A549 (cell line): ENCODE results near the gene ZSCAN29. TPM values are rescaled to one million over a fixed set of nuclear protein-coding genes. Genes with fewer than 3 reads are reported as not detected.

Experiments used
- ATAC-seq, 2 experiments: fragments of 200-7000 bp in 1 of 2; fragments of >200 bp in 1 of 2; cut with Nextera tagmentation in 1 of 2; cut with Tn5 transposase in 1 of 2; 3 replicates each; pipeline versions ENCODE4 v1.8.0 to v1.9.1; 2018 to 2020; ENCODE audit warnings: mild to moderate bottlenecking in 1 of 2, moderate library complexity in 1 of 2
- CTCF ChIA-PET: fragments of 300-600 bp; sonication (Branson Sonifier 250); formaldehyde crosslinking; extraction: SDS; loops from one replicate; lab custom pipeline; 2021; ENCODE audit warnings: antibody characterized with exemption, inconsistent platforms; lab: Yijun Ruan, JAX
- POLR2A ChIA-PET: fragments of 350-600 bp; formaldehyde crosslinking; extraction: SDS; loops from one replicate; lab custom pipeline; 2021; ENCODE audit warnings: antibody characterized with exemption, inconsistent platforms; lab: Yijun Ruan, JAX
- DNase-seq, 2 experiments: peaks; one replicate each; pipeline versions ENCODE4 v3.0.0 to v3.0.0-alpha.2; 2011 to 2016; ENCODE audit warnings: low read depth in 1 of 2, low spot score in 1 of 2
- FAIRE-seq: peaks from 2 replicates; lab custom pipeline; 2011; peaks lifted over from hg19 to GRCh38; lab: Jason Lieb, UNC
- H3K27ac ChIP-seq, 2 experiments: fragments of >200 bp; sonication (Bioruptor Twin); formaldehyde crosslinking; 3 replicates each; pipeline ENCODE4 v1.5.1; 2016 to 2017
- H3K4me1 ChIP-seq: fragments of >200 bp; sonication (Bioruptor Twin); formaldehyde crosslinking; 3 replicates; pipeline ENCODE4 v1.6.1; 2016
- H3K4me2 ChIP-seq: fragments of >200 bp; sonication (Bioruptor Twin); formaldehyde crosslinking; 3 replicates; pipeline ENCODE4 v1.6.1; 2016
- H3K4me3 ChIP-seq: fragments of >200 bp; sonication (Bioruptor Twin); formaldehyde crosslinking; 3 replicates; pipeline ENCODE4 v1.5.1; 2016
- H3K9me3 ChIP-seq: fragments of >200 bp; sonication (Bioruptor Twin); formaldehyde crosslinking; 3 replicates; pipeline ENCODE4 v1.6.1; 2016
- BHLHE40 ChIP-seq: IDR thresholded peaks from 2 replicates; pipeline ENCODE4 v1.6.1; 2012; ENCODE audit warnings: low read depth, low read length, inconsistent platforms
- CEBPB ChIP-seq, 2 experiments: fragments of >200 bp in 1 of 2; sonication (Bioruptor Twin) in 1 of 2; formaldehyde crosslinking in 1 of 2; IDR thresholded peaks; 2 replicates each; pipeline ENCODE4 v1.6.1; 2012 to 2016
- CHD4 ChIP-seq: fragments of 200-600 bp; sonication (generic); IDR thresholded peaks from 2 replicates; pipeline ENCODE4 v1.6.1; 2016; ENCODE audit warnings: antibody characterized with exemption, mild to moderate bottlenecking, borderline replicate concordance
- EHF ChIP-seq: fragments of 250-450 bp; sonication (Bioruptor Pico); IDR thresholded peaks from 2 replicates; pipeline ENCODE4 v1.5.0; 2020; ENCODE audit warnings: mild to moderate bottlenecking
- EP300 ChIP-seq, 2 experiments: fragments of >200 bp; sonication (Bioruptor Twin); formaldehyde crosslinking; IDR thresholded peaks; 2 replicates in 1 of 2; 3 replicates in 1 of 2; pipeline ENCODE4 v1.6.1; 2016 to 2017
- FOXS1 ChIP-seq: fragments of 250-450 bp; sonication (Bioruptor Pico); IDR thresholded peaks from 2 replicates; pipeline ENCODE4 v1.5.0; 2020; ENCODE audit warnings: mild to moderate bottlenecking, moderate library complexity
- HEYL ChIP-seq: fragments of 250-450 bp; sonication (Bioruptor Pico); IDR thresholded peaks from 2 replicates; pipeline ENCODE4 v1.8.0; 2021; ENCODE audit warnings: mild to moderate bottlenecking, moderate library complexity
- HMGXB4 ChIP-seq: fragments of 250-450 bp; sonication (Bioruptor Pico); IDR thresholded peaks from 2 replicates; pipeline ENCODE4 v1.5.0; 2021; ENCODE audit warnings: mild to moderate bottlenecking, moderate library complexity, borderline replicate concordance
- HOXA7 ChIP-seq: fragments of 250-450 bp; sonication (Bioruptor Pico); IDR thresholded peaks from 2 replicates; pipeline ENCODE4 v1.5.0; 2020; ENCODE audit warnings: mild to moderate bottlenecking, moderate library complexity
- HOXB13 ChIP-seq: fragments of 250-450 bp; sonication (Bioruptor Pico); IDR thresholded peaks from 2 replicates; pipeline ENCODE4 v1.5.0; 2020; ENCODE audit warnings: low read depth, mild to moderate bottlenecking, moderate library complexity
- HOXB5 ChIP-seq: fragments of 250-450 bp; sonication (Bioruptor Pico); IDR thresholded peaks from 2 replicates; pipeline ENCODE4 v1.5.0; 2020; ENCODE audit warnings: mild to moderate bottlenecking, moderate library complexity
- JUN ChIP-seq, 2 experiments: fragments of >200 bp; sonication (Bioruptor Twin); formaldehyde crosslinking; IDR thresholded peaks; 2 replicates in 1 of 2; 3 replicates in 1 of 2; pipeline ENCODE4 v1.6.1; 2016 to 2017
- JUNB ChIP-seq: fragments of >200 bp; sonication (Bioruptor Twin); formaldehyde crosslinking; IDR thresholded peaks from 2 replicates; pipeline ENCODE4 v1.6.1; 2016
- KDM1A ChIP-seq: fragments of 200-600 bp; sonication (generic); IDR thresholded peaks from 2 replicates; pipeline ENCODE4 v1.6.1; 2016; ENCODE audit warnings: low read depth, mild to moderate bottlenecking
- MAFK ChIP-seq: fragments of 450-650 bp; IDR thresholded peaks from 2 replicates; pipeline ENCODE4 v1.6.1; 2014; ENCODE audit not compliant: partially characterized antibody
- MAX ChIP-seq: IDR thresholded peaks from 2 replicates; pipeline ENCODE4 v1.6.1; 2012
- NFE2L2 ChIP-seq: fragments of 150-350 bp; conservative IDR thresholded peaks from 2 replicates; pipeline ENCODE4 v1.6.1; 2014; ENCODE audit warnings: low read length
- NR3C1 ChIP-seq: fragments of >200 bp; sonication (Bioruptor Twin); formaldehyde crosslinking; IDR thresholded peaks from 3 replicates; pipeline ENCODE4 v1.6.1; 2017
- PHF8 ChIP-seq: fragments of 200-600 bp; sonication (generic); IDR thresholded peaks from 2 replicates; pipeline ENCODE4 v1.6.1; 2016; ENCODE audit warnings: low read depth, mild to moderate bottlenecking, antibody characterized with exemption, moderate library complexity, borderline replicate concordance
- POLR2A ChIP-seq: IDR thresholded peaks from 2 replicates; pipeline ENCODE4 v1.6.1; 2012; ENCODE audit warnings: mild to moderate bottlenecking, low read length
- POLR2AphosphoS2 ChIP-seq: conservative IDR thresholded peaks from 2 replicates; pipeline ENCODE4 v1.6.1; 2012; ENCODE audit warnings: low read length, improper control_type of control experiment, inconsistent platforms
- RAD21 ChIP-seq, 2 experiments: fragments of >200 bp in 1 of 2; sonication (Bioruptor Twin) in 1 of 2; formaldehyde crosslinking in 1 of 2; IDR thresholded peaks in 1 of 2; conservative IDR thresholded peaks in 1 of 2; 2 replicates in 1 of 2; 3 replicates in 1 of 2; pipeline ENCODE4 v1.6.1; 2012 to 2018; ENCODE audit warnings: inconsistent platforms in 1 of 2
- RCOR1 ChIP-seq: fragments of 150-350 bp; IDR thresholded peaks from 2 replicates; pipeline ENCODE4 v1.6.1; 2014; ENCODE audit warnings: antibody characterized with exemption, low read length, low read depth
- REST ChIP-seq: fragments of 200-600 bp; sonication (generic); IDR thresholded peaks from 2 replicates; pipeline ENCODE4 v1.6.1; 2016; ENCODE audit warnings: antibody characterized with exemption, mild to moderate bottlenecking, moderate library complexity
- RFX5 ChIP-seq: fragments of 450-650 bp; IDR thresholded peaks from 2 replicates; pipeline ENCODE4 v1.7.1; 2014; ENCODE audit warnings: antibody characterized with exemption, mild to moderate bottlenecking, moderate library complexity
- ZC3H11A ChIP-seq: fragments of 450-650 bp; IDR thresholded peaks from 2 replicates; pipeline ENCODE4 v1.6.1; 2014; ENCODE audit warnings: antibody characterized with exemption, mild to moderate bottlenecking
- ZFP36 ChIP-seq: fragments of 450-650 bp; IDR thresholded peaks from 2 replicates; pipeline ENCODE4 v1.6.1; 2014; ENCODE audit warnings: borderline replicate concordance; ENCODE audit not compliant: partially characterized antibody
- WGBS: methylation state at CpG from one replicate; pipeline ENCODE4 v1.1.6; 2017; ENCODE audit errors: missing lambda C conversion rate; 5-methylcytosine and 5-hydroxymethylcytosine counted together
- polyA plus RNA-seq, 4 experiments: library from polyadenylated mRNA; depleted of rRNA in 3 of 4; stranded (reverse); fragments of >200 nt; fragmentation: RNase III in 1 of 4; extraction: RNeasy Plus Mini Kit Qiagen cat#74134 plus additional on column Dnase treatment in 1 of 4; gene quantifications; 2 replicates in 3 of 4; 3 replicates in 1 of 4; pipeline ENCODE4 v1.2.3, GENCODE V29; 2011 to 2017
- TF ChIP-seq, protein P1 (sequence below): fragments of 450-650 bp; IDR thresholded peaks from 2 replicates; pipeline ENCODE4 v1.6.1; 2014; ENCODE audit warnings: antibody characterized with exemption

ZSCAN29 gene
- polyA plus RNA-seq, 2 of the 4 experiments (the other 2 are of a cell fraction): 10.7 to 14.4 TPM

GRCh38 chr15:43408789-43409188 is 37.9 kb upstream of the ZSCAN29 start:
- Histone ChIP-seq H3K27ac (no peak overlapping the region), H3K9me3 (no peaks in the 10 kb centered on the region), H3K4me3 (no peak overlapping the region), H3K4me1 (peaks cover 7% of the 10 kb centered on the region; the same call in 2 of the 3 replicates), H3K4me2 (no peak overlapping the region)
- FAIRE-seq: no peak
- ATAC-seq: no peak
- DNase-seq: no peak
- ChIA-PET CTCF (no interaction called here), POLR2A (no interaction called here)
- TF ChIP-seq NR3C1: no peak
- TF ChIP-seq RAD21 (conservative IDR thresholded peaks at IDR 0.05 in 1 of 2, IDR thresholded peaks at IDR 0.05 in 1 of 2): no peak
- no peak for TF ChIP-seq HOXA7 (CRISPR knock-in tag)
- TF ChIP-seq PHF8: no peak
- no peak for TF ChIP-seq MAX
- no peak for TF ChIP-seq HOXB13
- TF ChIP-seq, protein P1, sequence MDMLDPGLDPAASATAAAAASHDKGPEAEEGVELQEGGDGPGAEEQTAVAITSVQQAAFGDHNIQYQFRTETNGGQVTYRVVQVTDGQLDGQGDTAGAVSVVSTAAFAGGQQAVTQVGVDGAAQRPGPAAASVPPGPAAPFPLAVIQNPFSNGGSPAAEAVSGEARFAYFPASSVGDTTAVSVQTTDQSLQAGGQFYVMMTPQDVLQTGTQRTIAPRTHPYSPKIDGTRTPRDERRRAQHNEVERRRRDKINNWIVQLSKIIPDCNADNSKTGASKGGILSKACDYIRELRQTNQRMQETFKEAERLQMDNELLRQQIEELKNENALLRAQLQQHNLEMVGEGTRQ: no peak
- TF ChIP-seq CHD4: no peak
- no peak for TF ChIP-seq JUNB
- no peak for TF ChIP-seq RFX5
- TF ChIP-seq KDM1A: no peak
- no peak for TF ChIP-seq POLR2AphosphoS2
- no peak for TF ChIP-seq CEBPB (IDR thresholded peaks at IDR 0.05)
- 85% methylated on average over 3 of the region's 4 CpGs for WGBS

DNA sequence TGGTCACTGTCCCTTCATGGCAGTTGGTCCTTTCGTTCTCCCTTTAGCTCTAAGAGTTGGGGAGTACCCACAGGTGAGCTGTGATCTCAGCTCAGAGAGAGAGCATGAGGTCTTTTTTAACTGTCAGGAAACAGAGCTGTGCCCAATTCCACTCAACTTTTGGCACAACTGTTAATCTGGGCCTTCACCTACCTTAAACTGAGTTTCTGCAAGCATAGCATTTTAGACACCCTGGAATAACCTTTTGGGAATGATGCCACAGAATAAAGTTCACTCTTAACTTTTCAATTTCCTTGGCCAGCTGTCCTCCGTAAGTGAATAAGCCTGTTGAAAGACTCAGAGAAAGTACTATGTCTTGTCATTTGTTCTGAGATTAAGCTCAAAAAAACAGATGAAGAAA is 36.0 kb upstream of the ZSCAN29 start:
- TF ChIP-seq ZFP36: no peak
- TF ChIP-seq MAFK: peak; percentile 40
- no peak for FAIRE-seq
- Histone ChIP-seq H3K4me2 (no peak overlapping the region), H3K27ac (no peak overlapping the region), H3K4me1 (peaks cover 7% of the 10 kb centered on the region; the same call in 2 of the 3 replicates), H3K9me3 (no peaks in the 10 kb centered on the region), H3K4me3 (no peak overlapping the region)
- no peak for DNase-seq
- no peak for ATAC-seq
- ChIA-PET POLR2A (no interaction called here), CTCF (interaction anchor here (0.7 kb wide), 1 partner anchor 9 kb away, joined by 3 read pairs; no protein-coding TSS in a partner anchor)
- 89% methylated on average over 2 of the region's 2 CpGs for WGBS

DNA sequence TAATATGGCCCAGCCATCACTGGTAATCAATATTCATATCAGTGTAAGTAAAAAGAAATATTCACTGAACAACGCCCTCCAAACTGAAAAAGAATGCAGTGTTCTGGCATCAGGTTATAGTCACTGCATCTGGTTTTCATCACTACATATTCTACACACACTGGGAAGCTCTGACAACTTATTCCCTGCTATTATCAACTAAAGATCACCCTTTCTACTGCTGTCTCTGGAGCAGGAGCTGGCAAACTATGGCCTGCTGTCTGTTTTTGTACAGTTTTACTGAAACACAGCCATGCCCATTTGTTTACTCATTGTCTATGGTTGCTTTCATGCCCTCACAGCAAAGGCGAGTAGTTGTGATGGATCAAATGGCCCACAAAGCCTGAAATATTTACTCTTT is 35.3 kb upstream of the ZSCAN29 start:
- ChIA-PET CTCF (interaction anchor here (0.6 kb wide), 1 partner anchor 146 kb away, joined by 3 read pairs; no protein-coding TSS in a partner anchor), POLR2A (no interaction called here)
- no peak overlapping the region for H3K27ac ChIP-seq
- 75% methylated on average over 2 of the region's 2 CpGs for WGBS
- H3K4me1 ChIP-seq: peaks cover 6% of the 10 kb centered on the region; the same call in 2 of the 3 replicates
- H3K4me2 ChIP-seq: no peak overlapping the region
- FAIRE-seq (no peak), DNase-seq (no peak), ATAC-seq (no peak)
- no peak overlapping the region for H3K4me3 ChIP-seq
- TF ChIP-seq ZFP36 (no peak), EP300 (IDR thresholded peaks at IDR 0.05) (no peak), EHF (no peak), CHD4 (no peak), NFE2L2 (no peak)
- no peaks in the 10 kb centered on the region for H3K9me3 ChIP-seq

GRCh38 chr15:43404130-43404529 is 33.3 kb upstream of the ZSCAN29 start:
- H3K9me3 ChIP-seq: no peaks in the 10 kb centered on the region
- no peak overlapping the region for H3K4me2 ChIP-seq
- H3K4me3 ChIP-seq: no peak overlapping the region
- H3K27ac ChIP-seq: no peak overlapping the region
- DNase-seq (no peak), FAIRE-seq (no peak), ATAC-seq (no peak)
- CTCF ChIA-PET: no interaction called here
- POLR2A ChIA-PET: no interaction called here
- WGBS: 88% methylated on average over 5 of the region's 5 CpGs
- no peaks in the 10 kb centered on the region for H3K4me1 ChIP-seq
- no peak for TF ChIP-seq POLR2A
- no peak for TF ChIP-seq REST
- TF ChIP-seq KDM1A: no peak
- TF ChIP-seq HOXA7 (CRISPR knock-in tag): no peak
- no peak for TF ChIP-seq BHLHE40
- no peak for TF ChIP-seq HMGXB4
- TF ChIP-seq ZC3H11A: no peak
- no peak for TF ChIP-seq HEYL (CRISPR knock-in tag)
- TF ChIP-seq FOXS1: no peak
- no peak for TF ChIP-seq HOXB5 (CRISPR knock-in tag)
- no peak for TF ChIP-seq NR3C1
- no peak for TF ChIP-seq RCOR1
- no peak for TF ChIP-seq JUN (IDR thresholded peaks at IDR 0.05)
